ENCODE data around the gene PATJ.
"Not testable (repeated sequence)": the region's sequence is repeated elsewhere in the genome, so short reads cannot be mapped to it uniquely, and the experiment has no call there.

Gene PATJ

GRCh38 chr1:61743716-61744580 is 1.7 kb downstream of the PATJ start:
- no peak for DNase-seq

GRCh38 chr1:61746813-61747212 is 4.5 kb downstream of the PATJ start:
- no peak for DNase-seq

GRCh38 chr1:61748566-61748965 is 6.3 kb downstream of the PATJ start:
- DNase-seq: no peak

GRCh38 chr1:61749574-61749973 is 7.3 kb downstream of the PATJ start:
- no peak for DNase-seq

GRCh38 chr1:61752921-61753389 is 10.7 kb downstream of the PATJ start:
- DNase-seq: no peak

GRCh38 chr1:61753998-61754508 is 11.8 kb downstream of the PATJ start:
- no peak for DNase-seq

GRCh38 chr1:61754545-61754944 is 12.3 kb downstream of the PATJ start:
- DNase-seq: no peak

- no peak for DNase-seq
Measured at GRCh38 chr1:61756773-61757172, 14.5 kb downstream of the PATJ start.

- no peak for DNase-seq
Measured at GRCh38 chr1:61757950-61758349, 15.7 kb downstream of the PATJ start.

- no peak for DNase-seq
Measured at GRCh38 chr1:61770131-61770530, 27.9 kb downstream of the PATJ start.

GRCh38 chr1:61776091-61776490 is 33.8 kb downstream of the PATJ start:
- no peak for DNase-seq

GRCh38 chr1:61779231-61779630 is 37.0 kb downstream of the PATJ start:
- DNase-seq: no peak

- DNase-seq: no peak
Measured at GRCh38 chr1:61781151-61781550, 38.9 kb downstream of the PATJ start.

GRCh38 chr1:61782771-61783170 is 40.5 kb downstream of the PATJ start:
- DNase-seq: no peak

GRCh38 chr1:61784726-61785125 is 42.4 kb downstream of the PATJ start:
- no peak for DNase-seq

- no peak for DNase-seq
Measured at GRCh38 chr1:61790837-61791236, 48.6 kb downstream of the PATJ start.

- no peak for DNase-seq
Measured at GRCh38 chr1:61797045-61797755, 54.9 kb downstream of the PATJ start.

- not testable (repeated sequence) for DNase-seq
Measured at GRCh38 chr1:61801047-61801446, 58.8 kb downstream of the PATJ start.

GRCh38 chr1:61807606-61808140 is 65.4 kb downstream of the PATJ start:
- no peak for DNase-seq

- no peak for DNase-seq
Measured at GRCh38 chr1:61808321-61808720, 66.0 kb downstream of the PATJ start.

- DNase-seq: no peak
Measured at GRCh38 chr1:61808968-61809367, 66.7 kb downstream of the PATJ start.

GRCh38 chr1:61812916-61813315 is 70.6 kb downstream of the PATJ start:
- no peak for DNase-seq

GRCh38 chr1:61816191-61816590 is 73.9 kb downstream of the PATJ start:
- DNase-seq: no peak

GRCh38 chr1:61818992-61819391 is 76.7 kb downstream of the PATJ start:
- DNase-seq: no peak

All from RPMI8226 (cell line).